Superior temporal gyrus (tissue), 1 donor: ENCODE results near the gene AIG1.
A peak's percentile ranks its signal among the peaks of the same experiment; 100 is the strongest.

ENCODE experiments used
- DNase-seq: peaks from one replicate; pipeline ENCODE4 v3.0.0-alpha.2; 2016; ENCODE audit errors: extremely low spot score

Gene AIG1

DNA sequence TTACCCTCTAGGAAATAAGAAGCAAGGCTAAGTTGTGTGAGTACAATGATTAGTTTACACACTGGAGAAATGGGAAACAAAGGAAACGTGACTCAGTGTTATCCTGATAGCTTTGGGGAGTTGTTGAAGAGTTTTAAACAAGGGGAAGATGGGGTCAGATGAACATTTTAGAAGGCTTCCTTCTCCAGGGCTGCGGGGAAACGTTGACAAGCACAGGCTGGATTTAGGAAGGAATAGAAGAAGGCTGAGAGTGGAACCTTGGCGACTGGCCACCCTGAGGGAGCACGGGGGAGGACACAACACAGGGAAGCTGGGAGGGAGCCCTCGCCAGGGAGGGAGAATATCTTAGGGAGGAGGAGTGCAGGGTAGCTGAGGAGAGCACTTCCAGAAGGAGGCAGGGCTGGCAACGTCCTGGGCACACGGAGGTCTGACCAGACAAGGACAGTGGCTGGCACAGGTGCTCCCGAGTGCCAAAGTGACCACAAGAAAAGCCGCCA lies 134.7 kb downstream of the AIG1 start:
- no peak for DNase-seq

DNA sequence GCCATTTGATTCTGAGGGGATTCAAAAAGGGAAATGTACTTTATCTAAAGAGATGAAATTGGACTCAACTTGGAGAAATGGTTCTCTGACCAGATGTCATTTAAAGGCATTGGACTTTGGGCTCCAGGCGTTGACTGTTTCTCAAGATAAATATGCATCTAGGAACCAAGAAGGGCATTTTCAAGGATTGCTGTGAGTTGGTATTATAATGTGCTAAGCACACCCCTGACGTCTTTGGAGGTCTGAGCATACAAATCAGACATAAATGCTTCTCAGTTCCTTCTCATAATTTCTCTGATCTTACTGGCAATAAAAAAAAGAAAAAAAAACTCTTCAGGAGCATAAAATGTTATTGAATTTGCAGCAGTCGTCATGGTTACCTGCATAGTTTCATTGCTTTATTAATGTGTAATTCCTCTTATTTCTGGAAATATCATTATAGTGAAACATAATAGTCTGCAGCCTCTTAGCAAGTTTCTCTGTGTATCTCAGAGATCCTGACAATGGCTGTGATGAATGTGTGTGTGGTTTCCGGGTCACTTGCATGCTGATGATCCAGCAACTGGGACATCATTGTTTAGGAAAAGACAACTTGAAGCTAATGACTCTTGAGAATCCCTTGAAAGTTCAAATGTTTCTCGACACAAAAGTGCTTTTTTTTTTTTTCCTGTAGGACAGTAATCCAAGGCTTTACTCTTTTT lies 136.0 kb downstream of the AIG1 start:
- DNase-seq: no peak

DNA sequence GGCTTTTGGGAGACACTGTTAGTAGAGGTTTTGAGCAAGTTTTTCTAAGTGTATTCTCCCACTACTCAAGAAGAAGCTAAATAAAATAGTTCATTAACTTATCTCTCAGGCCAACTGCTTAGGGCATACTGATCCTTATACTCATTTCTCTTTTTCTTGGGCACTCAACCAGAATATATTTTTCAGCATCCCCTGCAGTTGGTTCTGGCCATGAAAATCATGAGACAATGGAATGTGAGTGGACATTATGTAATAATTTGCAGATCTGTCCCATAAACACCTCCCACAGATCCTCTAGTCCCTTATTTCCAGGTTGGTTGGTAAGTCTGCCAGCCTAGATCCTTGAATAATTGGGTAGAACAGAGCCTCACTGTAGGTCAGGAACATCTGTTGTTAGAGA lies 136.7 kb downstream of the AIG1 start:
- DNase-seq: no peak

DNA sequence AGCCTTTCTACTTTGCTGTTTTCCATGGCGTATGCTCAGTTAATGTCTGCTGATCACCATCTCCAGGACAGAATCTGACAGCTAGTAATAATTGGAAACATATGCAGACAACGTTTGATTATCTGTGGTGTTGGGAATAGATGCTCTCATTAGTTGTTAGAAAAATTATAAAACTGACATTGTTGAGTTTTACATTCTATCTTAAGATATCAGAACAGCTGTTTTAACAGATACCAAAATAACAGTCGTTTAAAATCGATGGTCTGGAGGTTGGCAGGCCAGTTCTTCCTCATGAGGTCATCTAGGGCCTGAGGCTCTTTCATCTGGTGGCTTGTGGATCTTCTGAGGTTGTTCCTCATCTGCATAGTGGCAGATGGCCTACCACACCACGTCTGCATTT lies 137.6 kb downstream of the AIG1 start:
- DNase-seq: no peak

DNA sequence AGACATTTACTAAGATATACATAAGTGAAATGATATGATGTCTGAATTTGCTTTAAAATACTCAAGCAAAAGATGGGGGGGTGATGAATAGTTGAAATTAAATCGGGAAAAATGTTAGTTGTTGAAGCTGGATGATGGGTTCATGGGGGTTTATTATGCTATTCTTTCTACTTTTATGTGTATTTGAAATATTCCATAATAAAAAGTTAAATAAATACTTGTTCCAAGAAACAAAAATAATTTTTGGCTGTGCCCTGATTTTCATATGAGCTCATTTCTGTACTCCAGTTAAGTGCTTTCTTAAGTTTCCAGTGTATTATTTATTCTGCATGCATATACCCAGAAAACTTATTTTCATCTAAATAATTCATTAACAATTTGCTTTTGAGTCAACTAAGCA lies 138.6 kb downstream of the AIG1 start:
- no peak for DNase-seq

DNA sequence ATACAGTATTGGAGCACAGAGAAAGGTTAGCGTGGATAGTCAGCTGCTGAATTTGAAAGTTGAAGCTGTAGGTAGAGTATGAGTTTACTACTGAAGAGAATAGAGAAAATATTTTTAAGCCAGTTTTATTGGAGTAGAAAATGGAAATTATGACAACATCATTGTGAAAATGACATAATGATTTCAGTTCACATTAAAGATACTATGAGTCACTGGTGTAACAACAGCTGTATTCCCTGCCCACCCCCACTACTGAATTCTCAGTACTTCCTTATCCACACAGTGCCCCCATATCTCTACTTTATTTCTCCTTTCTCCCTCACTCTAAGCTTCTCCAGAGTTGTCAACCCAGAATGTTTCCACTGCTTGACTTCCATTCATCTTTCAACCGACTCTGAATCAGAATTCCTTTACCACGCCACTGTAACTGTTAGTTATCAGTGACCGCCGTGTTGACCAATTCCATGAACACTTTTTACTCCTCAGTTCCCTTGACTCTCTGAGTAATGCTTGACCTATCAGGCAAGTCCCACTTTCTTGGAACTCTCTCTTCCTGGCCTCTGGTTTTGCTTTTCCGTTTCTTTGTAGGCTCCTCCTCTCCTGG lies 139.6 kb downstream of the AIG1 start:
- DNase-seq: no peak

DNA sequence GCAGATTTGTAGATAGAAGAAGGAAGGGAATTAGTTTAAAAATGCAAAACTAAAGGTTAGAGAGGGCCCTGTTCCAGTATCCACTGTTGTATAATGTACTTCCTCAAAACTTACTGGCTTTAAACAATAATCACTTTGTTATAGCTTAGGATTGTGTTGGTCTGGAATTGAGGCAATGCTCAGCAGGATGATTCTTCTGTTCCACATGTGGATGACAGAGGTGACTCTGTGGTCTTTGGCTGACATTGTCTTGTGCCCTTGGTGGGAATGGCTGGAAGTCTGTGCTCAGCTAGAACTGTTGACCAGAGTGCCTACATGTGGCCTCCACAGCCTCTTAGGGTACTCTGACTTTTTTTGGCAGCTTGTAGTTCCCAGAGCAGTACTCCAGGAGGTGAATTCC lies 143.4 kb downstream of the AIG1 start:
- no peak for DNase-seq

DNA sequence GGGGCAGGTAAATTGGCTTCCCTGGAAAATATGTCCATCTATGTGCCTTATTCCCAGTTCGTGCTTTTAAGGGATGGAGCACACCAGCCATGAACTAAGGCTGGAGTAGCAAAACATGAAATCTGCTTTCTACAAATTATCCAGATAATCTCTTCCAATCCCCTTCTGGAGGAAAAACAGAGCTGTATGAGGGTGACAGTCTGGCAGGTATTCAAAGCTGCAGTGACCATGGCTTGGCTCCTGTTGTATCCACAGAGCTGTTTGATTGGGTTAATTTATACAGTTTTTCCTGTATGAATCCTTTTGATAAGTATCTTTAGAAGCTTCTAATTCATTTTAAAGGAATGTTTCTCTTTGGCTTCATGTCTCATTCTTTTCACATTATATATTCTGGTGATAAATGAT lies 144.4 kb downstream of the AIG1 start:
- no peak for DNase-seq

DNA sequence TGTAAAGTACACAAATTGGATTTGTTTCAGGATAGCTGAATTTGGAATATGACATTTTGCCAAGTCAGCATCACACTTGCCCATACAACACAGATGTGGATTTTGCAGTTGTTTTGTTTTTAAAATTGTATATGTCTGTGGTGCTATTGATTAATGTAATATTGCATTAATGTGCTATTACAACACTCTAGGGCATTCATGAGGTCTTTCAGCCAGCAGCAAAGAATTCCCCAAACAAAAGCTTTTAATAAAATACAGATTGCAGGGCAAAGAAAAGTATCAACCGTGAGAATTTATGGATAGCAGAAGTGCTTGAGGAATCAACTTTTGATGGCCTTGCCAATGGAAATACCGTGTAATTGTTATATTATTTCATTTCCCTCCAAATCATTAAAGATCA lies 144.9 kb downstream of the AIG1 start:
- no peak for DNase-seq

DNA sequence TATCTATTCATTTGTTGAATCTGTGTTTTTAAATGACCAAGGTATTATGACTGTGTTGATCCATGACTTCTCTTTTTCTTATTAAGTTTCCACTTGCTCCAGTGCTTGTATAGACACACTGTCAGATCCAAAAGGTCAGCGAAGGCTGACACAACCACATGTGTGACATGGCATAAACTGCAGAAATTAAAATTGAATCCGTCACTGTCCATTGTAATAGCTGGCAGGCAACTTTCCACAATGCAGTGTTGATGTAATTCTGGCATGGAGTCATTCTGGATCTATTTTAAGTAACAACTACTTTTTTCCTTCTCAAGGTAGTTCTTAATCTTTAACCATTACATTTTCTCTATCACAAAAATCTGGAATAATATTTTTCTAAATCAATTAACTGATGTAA lies 145.3 kb downstream of the AIG1 start:
- no peak for DNase-seq

DNA sequence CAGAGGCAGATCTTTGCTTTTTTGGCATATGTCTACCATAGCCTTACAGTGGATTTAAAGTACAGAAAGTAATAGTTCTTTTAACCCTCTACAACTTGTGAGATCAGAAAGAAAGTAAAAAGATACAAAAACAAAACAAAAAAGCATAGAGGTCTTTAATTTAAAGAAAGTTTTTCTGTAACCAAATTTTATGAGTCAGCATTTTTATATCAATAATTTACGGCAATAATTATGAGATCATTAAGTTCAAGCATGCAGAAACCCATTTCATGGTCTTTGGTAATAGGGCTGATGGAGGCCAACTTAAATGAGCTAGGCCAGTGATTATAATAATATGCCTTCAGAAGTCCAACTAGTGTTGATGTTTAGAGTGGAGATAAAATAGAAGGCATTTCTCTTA lies 145.9 kb downstream of the AIG1 start:
- DNase-seq: no peak

DNA sequence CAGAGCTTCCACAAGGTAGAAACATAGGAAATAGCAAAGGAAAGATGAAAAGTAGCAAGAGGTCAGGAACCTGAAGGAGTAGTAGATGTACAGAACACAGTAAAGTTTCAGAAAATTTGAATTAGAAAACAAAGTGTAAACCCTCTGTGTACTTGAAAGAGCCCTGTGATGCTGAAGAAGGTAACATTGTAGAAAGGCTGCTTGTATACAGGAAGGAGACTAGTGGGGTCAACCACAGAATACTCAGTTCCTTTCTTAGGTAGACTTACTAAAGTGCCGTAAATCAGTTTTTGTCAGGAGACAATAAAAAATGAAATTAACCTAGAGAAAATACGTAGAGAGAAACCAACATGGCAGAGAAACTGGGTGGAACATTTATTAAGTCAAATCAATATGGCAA lies 149.7 kb downstream of the AIG1 start:
- no peak for DNase-seq

DNA sequence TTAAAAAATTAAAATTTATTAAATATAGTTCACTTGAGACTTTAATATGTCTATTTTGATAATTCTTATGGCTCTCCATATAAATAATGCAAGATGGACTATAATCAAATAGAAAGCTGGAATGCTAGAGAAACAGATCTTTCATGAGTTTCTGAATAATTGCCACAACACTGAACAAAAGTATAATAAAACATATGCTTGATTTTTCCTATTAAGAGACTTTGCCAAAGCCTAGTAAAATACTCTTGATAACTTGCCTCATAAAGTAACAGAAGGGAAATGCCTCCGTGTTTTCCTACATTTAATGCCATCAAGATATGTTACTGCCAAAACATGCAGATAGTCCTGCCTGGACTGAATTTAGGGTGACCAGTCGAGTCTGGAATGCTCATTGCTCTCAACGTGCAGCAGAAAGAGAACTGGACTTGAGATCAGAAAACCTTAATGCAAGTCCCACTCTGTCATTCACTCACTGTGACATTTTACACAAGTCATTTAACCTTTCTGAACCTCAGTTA lies 153.2 kb downstream of the AIG1 start:
- no peak for DNase-seq

DNA sequence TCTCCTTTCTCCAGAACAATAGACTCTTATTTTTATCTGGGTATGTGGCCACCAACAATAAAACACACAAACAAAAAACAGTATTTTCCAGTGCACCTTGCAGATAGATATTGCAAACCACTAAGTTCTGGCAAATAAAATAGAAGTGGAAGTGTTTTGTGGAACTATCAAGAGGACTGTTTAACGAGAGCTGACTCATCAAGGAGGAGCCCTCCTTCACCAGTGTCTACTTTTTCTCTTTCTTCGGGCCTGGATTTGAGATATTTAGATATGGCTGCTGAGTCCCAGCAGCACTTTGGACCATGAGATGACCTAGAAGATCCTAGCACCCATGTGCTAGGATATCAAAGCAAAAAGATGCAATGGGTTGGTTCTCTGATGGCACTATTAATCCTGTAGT lies 154.7 kb downstream of the AIG1 start:
- no peak for DNase-seq

DNA sequence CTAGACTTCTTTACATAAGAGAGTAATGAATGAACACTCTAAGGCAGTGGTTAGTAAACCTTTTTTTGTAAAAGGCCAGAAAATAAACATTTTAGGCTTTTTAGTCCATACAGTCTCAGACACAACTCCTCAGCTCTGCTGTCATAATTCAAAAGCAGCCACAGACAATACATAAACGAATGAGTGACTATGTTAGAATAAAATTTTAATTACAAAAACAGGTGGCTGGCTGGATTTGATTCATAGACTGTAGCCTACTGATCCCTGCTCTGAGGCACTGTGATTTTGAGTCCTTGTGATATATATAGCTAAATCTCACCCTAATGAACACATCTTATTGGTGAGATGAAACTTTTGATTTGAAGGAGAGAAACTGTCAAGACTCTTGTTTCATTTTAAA lies 155.1 kb downstream of the AIG1 start:
- DNase-seq: no peak

DNA sequence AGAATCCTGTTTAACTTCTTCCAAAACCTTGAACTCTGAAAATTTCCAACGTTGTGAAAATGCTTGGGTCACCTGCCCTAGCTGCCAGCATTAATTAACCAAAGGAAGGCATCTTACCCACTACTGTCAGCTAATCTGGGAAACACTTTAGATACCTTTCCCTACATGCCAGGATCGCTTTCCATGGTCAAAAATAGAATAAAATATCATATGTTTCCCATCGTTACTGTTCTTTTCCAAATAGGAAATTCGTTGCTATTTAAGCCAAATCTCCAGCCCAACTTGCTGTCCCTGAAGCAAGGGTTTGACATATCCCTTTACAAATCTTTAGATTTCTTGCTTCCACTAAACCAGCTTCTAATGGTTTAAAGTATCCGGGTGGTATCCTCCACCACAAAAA lies 157.5 kb downstream of the AIG1 start:
- no peak for DNase-seq

DNA sequence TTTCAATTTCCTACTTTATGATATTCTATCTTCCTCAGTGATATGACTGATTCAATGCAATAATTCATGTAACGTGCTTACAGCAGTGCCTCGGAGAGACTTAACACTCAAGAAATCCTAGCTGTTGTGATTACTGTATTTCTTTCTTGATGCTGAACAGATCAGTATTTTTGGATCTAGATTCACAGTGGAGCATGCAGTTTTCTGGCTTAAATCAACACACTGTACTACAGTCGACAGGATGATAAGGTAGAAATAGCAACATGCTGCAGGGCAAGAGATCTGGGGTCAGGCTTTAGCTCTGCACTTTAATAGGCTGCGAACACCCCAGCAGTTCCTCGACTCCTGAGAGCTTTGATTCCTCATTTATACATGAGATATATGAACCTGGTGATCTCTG lies 161.0 kb downstream of the AIG1 start:
- peak; percentile 15 for DNase-seq

DNA sequence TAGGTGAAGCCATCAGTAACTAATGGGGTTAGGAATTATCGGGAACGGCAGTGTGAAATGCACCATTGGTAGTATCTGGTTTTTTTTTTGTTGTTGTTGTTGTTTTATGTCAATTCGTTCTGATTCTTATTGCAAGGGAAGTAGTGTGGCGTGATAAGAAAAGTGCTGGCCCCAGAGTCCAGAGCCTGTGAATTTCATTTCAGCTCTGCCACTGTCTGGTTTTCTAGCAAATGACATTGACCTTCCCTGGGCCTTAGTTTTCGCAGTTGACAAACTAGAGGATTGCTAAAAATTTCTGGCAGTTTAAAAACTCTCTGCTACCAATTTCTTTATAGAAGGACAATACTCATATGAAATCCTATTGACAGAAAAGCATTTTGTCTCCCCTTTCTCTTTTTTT lies 161.6 kb downstream of the AIG1 start:
- DNase-seq: peak; percentile 18

DNA sequence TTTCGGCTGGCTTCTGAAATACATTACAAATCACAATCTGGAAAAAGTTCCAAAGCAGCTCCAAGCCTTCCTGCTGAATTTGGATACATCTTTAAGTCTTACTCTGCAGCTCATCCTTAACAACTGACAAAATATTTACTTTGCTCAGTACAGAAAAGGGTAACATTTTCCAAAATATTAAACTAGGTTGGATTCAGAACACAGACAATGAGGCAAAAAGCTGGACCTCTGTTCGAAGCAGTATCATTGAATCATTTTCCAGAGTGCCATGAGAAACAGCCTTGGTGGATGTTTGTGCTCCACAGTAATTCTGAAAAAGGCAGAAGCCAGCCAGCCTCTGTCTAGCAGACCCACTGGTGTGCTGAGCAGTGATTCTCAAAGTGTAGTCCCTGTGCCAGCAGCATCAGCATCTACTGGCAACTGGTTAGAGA lies 162.1 kb downstream of the AIG1 start:
- peak; percentile 36 for DNase-seq

DNA sequence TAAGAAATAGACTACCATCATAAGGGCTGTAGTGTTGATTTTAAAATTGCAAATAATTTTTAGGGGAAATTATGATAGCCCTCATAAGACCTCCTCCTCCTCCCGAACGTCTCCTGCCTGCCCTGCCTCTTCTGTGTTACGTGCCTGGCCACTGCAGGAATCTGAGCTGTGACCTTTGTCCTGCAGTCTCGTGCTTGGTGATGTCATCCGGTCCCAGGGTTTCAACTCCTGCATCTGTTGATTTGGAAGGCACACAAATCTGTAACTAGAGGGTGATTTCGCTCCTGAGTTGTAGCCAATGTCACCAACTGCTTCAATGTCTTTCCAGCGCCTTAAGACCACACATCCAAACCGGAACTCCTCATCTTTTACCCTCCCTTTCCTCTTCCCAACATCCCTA lies 163.2 kb downstream of the AIG1 start:
- no peak for DNase-seq

DNA sequence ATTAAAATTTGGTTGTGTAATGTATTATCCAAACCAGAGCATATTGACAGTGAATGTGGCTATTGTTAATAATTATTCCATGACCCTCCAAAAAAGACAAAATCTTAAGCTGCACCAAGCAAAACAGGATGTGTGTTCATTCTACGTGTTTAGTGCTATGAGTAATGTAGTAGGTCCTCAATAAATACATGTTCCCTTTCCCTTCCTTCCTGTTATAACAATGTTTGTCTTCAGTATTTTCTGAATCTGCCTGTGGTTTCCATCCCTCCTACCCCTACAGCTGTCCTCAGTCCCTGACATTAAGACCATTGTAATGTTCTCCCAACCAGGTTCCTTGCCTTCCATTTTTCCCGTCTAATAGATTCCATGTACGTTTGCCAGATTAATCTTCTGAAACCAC lies 163.8 kb downstream of the AIG1 start:
- no peak for DNase-seq

DNA sequence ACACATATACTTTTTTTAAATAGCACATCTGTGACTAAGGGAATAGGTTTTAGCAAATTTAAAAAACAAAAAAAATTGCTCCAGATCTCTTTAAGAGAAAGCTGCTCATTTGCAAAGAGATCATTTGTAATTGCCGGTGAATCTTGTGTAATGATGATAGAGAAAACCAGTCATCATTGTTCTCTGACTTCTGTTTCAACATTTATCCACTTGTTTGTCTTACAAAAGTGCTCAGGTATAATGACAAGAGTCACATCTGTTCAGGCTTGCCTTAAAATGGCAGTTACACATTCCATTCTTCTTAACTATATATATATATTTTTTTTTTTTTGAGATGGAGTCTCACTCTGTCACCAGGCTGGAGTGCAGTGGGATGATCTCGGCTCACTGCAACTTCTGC lies 165.2 kb downstream of the AIG1 start:
- no peak for DNase-seq

DNA sequence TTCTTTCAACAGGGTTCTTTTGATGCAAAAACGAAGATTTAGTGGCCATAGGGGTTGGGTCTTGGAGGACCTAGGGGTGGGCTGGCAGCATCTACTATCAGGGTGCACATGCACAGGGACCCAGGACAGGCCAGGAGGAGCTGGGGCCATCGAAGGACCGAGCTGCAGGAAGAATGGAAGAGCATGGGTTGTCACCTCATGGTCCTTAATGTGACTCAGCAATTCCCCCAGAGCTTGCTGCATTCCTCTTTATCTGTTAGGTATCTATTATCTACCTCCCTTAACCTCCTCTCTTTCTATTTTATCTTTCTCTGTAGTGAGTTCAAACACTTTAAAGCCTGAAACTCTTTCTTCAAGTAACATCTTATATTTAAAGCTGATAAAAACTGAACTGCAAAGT lies 167.0 kb downstream of the AIG1 start:
- no peak for DNase-seq

DNA sequence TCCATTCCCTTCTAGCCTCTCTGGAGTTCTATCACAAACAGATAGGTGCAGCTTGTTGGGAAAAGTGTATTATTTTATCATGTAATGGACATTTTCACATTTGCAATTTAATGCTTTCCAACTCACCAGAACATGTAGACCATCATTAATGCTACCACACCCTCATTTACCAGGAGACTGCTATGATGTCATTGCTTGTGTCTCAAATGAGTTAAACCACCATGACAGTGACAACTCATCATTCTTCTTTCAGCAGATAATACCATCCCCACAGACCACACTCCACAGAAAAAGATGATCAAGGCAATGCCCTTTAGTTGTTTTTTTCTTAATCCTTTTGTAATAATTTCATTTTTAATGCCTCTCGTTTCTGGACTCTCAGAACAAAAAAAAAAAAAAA lies 168.7 kb downstream of the AIG1 start:
- no peak for DNase-seq
